Activated CD4-positive, alpha-beta T cell treated with anti-CD3 and anti-CD28 coated beads, Interleukin-2, amount 10 ng/mL, durations not matched to agents 24 days and 14 days (primary cell): Measurements from ENCODE around the gene PTPRT. TPM values are rescaled to one million over a fixed set of nuclear protein-coding genes. Genes with fewer than 3 reads are reported as not detected.

Source experiments
- DNase-seq: peaks from one replicate; pipeline ENCODE4 v3.0.0; 2022
- H3K27ac Mint-ChIP-seq: one replicate; pipeline ENCODE4 v1.8.0; 2022; ENCODE audit warnings: mild to moderate bottlenecking, mixed read lengths
- H3K27me3 Mint-ChIP-seq: one replicate; pipeline ENCODE4 v1.8.0; 2022; ENCODE audit warnings: mixed read lengths
- H3K36me3 Mint-ChIP-seq: one replicate; pipeline ENCODE4 v1.8.0; 2022; ENCODE audit warnings: low read depth, mild to moderate bottlenecking, mixed read lengths
- H3K4me1 Mint-ChIP-seq: one replicate; pipeline ENCODE4 v1.8.0; 2021; ENCODE audit warnings: mixed read lengths
- H3K4me3 Mint-ChIP-seq: one replicate; pipeline ENCODE4 v1.8.0; 2022; ENCODE audit warnings: mild to moderate bottlenecking, moderate library complexity, mixed read lengths
- H3K9me3 Mint-ChIP-seq: one replicate; pipeline ENCODE4 v1.8.0; 2021; ENCODE audit warnings: mixed read lengths
- intact Hi-C: fragments of 100-400 bp; cut with micrococcal nuclease; formaldehyde crosslinking; loops from one replicate; pipeline ENCODE4 v1.15.1; 2023
- total RNA-seq: library from RNA; stranded (reverse); gene quantifications from 2 replicates; pipeline ENCODE4 v1.2.3, GENCODE V29; 2022

Gene PTPRT
- total RNA-seq, 1 donor from 2014 or later = not detected

DNA sequence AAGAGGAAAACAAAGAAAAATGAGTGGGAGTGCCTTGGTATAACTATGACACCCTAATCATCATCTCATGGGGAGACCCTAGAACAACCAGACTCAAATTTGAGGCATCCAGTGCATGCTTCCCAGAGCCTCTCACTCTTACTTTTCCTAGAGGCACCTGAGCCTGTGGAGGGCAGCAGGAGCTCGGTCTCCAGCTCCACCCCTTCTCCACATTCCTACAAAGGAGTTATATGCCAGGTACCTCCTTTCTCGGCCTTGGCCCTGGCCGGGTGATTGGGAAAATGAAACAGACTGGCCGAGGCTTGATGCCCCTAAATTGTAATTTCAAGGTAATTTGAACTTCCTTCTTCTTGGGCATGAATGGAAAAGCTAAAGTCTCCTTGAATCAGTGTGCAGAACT is 810.3 kb downstream of the PTPRT start:
- Mint-ChIP-seq H3K4me1 (no peaks in the 10 kb centered on the region), H3K27me3 (no peaks in the 10 kb centered on the region), H3K4me3 (no peak overlapping the region), H3K27ac (no peak overlapping the region), H3K9me3 (peaks cover 3% of the 10 kb centered on the region), H3K36me3 (no peaks in the 10 kb centered on the region)
- DNase-seq = no peak
- intact Hi-C loops = no loop called here

DNA sequence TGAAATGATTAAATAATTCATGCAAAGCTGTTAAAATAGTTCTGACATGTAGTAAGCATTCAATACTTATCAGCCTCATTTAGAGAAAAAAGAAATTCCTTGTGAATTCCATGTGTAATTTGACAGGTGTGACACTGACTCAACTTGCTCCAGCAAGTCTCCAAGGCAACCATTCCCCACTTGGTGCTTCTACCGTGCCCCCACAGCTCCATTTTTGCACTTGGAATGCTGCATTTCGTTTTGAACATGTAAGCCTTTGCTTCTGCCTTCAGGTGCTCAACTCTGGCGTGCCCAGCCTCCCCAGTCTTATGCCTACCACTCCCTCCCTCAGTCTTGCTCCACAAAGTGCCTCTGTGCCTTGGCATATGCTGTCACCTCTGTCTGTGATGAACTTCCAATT is 810.9 kb downstream of the PTPRT start:
- Mint-ChIP-seq H3K27me3 (no peaks in the 10 kb centered on the region), H3K4me3 (no peak overlapping the region), H3K4me1 (no peaks in the 10 kb centered on the region), H3K27ac (no peak overlapping the region), H3K9me3 (peaks cover 3% of the 10 kb centered on the region), H3K36me3 (no peaks in the 10 kb centered on the region)
- intact Hi-C loops = no loop called here
- no peak for DNase-seq

- no peaks in the 10 kb centered on the region for H3K27me3 Mint-ChIP-seq
- peaks cover 3% of the 10 kb centered on the region for H3K9me3 Mint-ChIP-seq
- H3K27ac Mint-ChIP-seq = no peak overlapping the region
- intact Hi-C loops = no loop called here
- no peaks in the 10 kb centered on the region for H3K4me1 Mint-ChIP-seq
- no peak overlapping the region for H3K4me3 Mint-ChIP-seq
- no peak for DNase-seq
- H3K36me3 Mint-ChIP-seq = no peaks in the 10 kb centered on the region
Observed at GRCh38 chr20:42376131-42376530, 813.6 kb downstream of the PTPRT start.

GRCh38 chr20:42373049-42373448 is 816.7 kb downstream of the PTPRT start:
- H3K4me3 Mint-ChIP-seq = no peak overlapping the region
- no peaks in the 10 kb centered on the region for H3K9me3 Mint-ChIP-seq
- DNase-seq = no peak
- no peaks in the 10 kb centered on the region for H3K36me3 Mint-ChIP-seq
- H3K4me1 Mint-ChIP-seq = no peaks in the 10 kb centered on the region
- intact Hi-C loops = no loop called here
- H3K27me3 Mint-ChIP-seq = no peaks in the 10 kb centered on the region
- no peak overlapping the region for H3K27ac Mint-ChIP-seq

- Mint-ChIP-seq H3K36me3 (no peaks in the 10 kb centered on the region), H3K4me3 (no peak overlapping the region), H3K27ac (no peak overlapping the region), H3K27me3 (no peaks in the 10 kb centered on the region), H3K4me1 (no peaks in the 10 kb centered on the region), H3K9me3 (no peaks in the 10 kb centered on the region)
- intact Hi-C loops = no loop called here
- DNase-seq = no peak
Observed at GRCh38 chr20:42370075-42370474, 819.6 kb downstream of the PTPRT start.

GRCh38 chr20:42368910-42369309 is 820.8 kb downstream of the PTPRT start:
- intact Hi-C loops = no loop called here
- H3K27me3 Mint-ChIP-seq = no peaks in the 10 kb centered on the region
- DNase-seq = no peak
- H3K9me3 Mint-ChIP-seq = no peaks in the 10 kb centered on the region
- H3K4me3 Mint-ChIP-seq = no peak overlapping the region
- H3K4me1 Mint-ChIP-seq = no peaks in the 10 kb centered on the region
- no peak overlapping the region for H3K27ac Mint-ChIP-seq
- no peaks in the 10 kb centered on the region for H3K36me3 Mint-ChIP-seq

DNA sequence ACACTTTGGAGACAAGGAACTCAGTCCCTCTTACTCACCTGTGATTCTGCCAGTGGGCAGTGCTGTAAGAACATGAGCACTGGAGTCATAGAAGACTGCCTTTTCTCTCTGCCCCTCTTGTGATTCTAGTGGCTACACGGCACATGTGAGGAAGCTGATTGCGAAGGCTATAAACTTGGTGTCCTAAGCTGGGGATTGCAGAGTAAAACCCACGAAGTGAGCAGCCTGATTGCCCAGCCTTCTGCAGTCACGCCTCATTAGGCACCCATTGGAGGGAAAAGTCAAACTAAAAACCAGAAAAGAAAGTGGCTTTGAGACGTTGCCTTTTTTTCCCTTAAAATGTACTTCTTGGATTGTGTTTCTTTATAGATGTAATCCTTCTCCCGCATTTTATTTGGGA is 823.1 kb downstream of the PTPRT start:
- H3K4me3 Mint-ChIP-seq = no peak overlapping the region
- intact Hi-C loops = no loop called here
- no peaks in the 10 kb centered on the region for H3K4me1 Mint-ChIP-seq
- no peaks in the 10 kb centered on the region for H3K27me3 Mint-ChIP-seq
- H3K9me3 Mint-ChIP-seq = no peaks in the 10 kb centered on the region
- no peak overlapping the region for H3K27ac Mint-ChIP-seq
- DNase-seq = no peak
- H3K36me3 Mint-ChIP-seq = no peaks in the 10 kb centered on the region

- Mint-ChIP-seq H3K4me1 (no peaks in the 10 kb centered on the region), H3K36me3 (no peaks in the 10 kb centered on the region), H3K9me3 (no peaks in the 10 kb centered on the region), H3K4me3 (no peak overlapping the region), H3K27ac (no peak overlapping the region), H3K27me3 (no peaks in the 10 kb centered on the region)
- intact Hi-C loops = no loop called here
- DNase-seq = no peak
Observed at GRCh38 chr20:42364446-42364845, 825.3 kb downstream of the PTPRT start.

GRCh38 chr20:42361402-42361970 is 828.2 kb downstream of the PTPRT start:
- Mint-ChIP-seq H3K9me3 (no peaks in the 10 kb centered on the region), H3K27ac (no peak overlapping the region), H3K4me1 (no peaks in the 10 kb centered on the region), H3K4me3 (no peak overlapping the region), H3K27me3 (no peaks in the 10 kb centered on the region), H3K36me3 (no peaks in the 10 kb centered on the region)
- intact Hi-C loops = no loop called here
- DNase-seq = no peak

GRCh38 chr20:42360621-42361020 is 829.1 kb downstream of the PTPRT start:
- no peak overlapping the region for H3K4me3 Mint-ChIP-seq
- no peaks in the 10 kb centered on the region for H3K9me3 Mint-ChIP-seq
- no peaks in the 10 kb centered on the region for H3K36me3 Mint-ChIP-seq
- intact Hi-C loops = no loop called here
- no peak for DNase-seq
- no peak overlapping the region for H3K27ac Mint-ChIP-seq
- H3K4me1 Mint-ChIP-seq = no peaks in the 10 kb centered on the region
- no peaks in the 10 kb centered on the region for H3K27me3 Mint-ChIP-seq

- intact Hi-C loops = no loop called here
- Mint-ChIP-seq H3K9me3 (no peaks in the 10 kb centered on the region), H3K4me1 (no peaks in the 10 kb centered on the region), H3K27ac (no peak overlapping the region), H3K27me3 (no peaks in the 10 kb centered on the region), H3K4me3 (no peak overlapping the region), H3K36me3 (no peaks in the 10 kb centered on the region)
- DNase-seq = no peak
Observed at GRCh38 chr20:42359617-42360016, 830.1 kb downstream of the PTPRT start.

DNA sequence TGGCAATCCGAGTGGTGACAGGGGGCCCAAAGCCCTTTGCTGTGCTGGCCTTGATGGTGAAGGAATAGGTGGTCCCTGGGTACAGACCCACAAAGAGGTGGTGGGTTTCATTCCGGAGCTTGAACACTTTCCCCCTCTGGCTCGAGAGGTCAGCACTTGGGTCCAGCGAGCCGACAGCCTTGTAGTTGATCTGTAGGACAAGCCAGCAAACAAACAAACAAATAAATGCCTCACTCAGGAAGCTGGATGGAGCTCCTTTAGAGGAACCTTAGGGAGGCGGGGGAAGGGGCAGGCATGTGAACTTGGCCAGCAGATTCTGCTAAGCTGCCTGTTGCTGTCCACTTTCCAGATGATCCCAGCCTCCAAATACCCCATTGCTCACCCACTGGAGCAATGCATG is 837.6 kb downstream of the PTPRT start:
- Mint-ChIP-seq H3K4me1 (no peaks in the 10 kb centered on the region), H3K9me3 (no peaks in the 10 kb centered on the region), H3K36me3 (no peaks in the 10 kb centered on the region), H3K27me3 (no peaks in the 10 kb centered on the region), H3K4me3 (no peak overlapping the region), H3K27ac (no peak overlapping the region)
- DNase-seq = no peak
- intact Hi-C loops = no loop called here

GRCh38 chr20:42350521-42350920 is 839.2 kb downstream of the PTPRT start:
- Mint-ChIP-seq H3K4me1 (no peaks in the 10 kb centered on the region), H3K9me3 (no peaks in the 10 kb centered on the region), H3K27ac (no peak overlapping the region), H3K27me3 (no peaks in the 10 kb centered on the region), H3K36me3 (no peaks in the 10 kb centered on the region), H3K4me3 (no peak overlapping the region)
- no peak for DNase-seq
- intact Hi-C loops = no loop called here

DNA sequence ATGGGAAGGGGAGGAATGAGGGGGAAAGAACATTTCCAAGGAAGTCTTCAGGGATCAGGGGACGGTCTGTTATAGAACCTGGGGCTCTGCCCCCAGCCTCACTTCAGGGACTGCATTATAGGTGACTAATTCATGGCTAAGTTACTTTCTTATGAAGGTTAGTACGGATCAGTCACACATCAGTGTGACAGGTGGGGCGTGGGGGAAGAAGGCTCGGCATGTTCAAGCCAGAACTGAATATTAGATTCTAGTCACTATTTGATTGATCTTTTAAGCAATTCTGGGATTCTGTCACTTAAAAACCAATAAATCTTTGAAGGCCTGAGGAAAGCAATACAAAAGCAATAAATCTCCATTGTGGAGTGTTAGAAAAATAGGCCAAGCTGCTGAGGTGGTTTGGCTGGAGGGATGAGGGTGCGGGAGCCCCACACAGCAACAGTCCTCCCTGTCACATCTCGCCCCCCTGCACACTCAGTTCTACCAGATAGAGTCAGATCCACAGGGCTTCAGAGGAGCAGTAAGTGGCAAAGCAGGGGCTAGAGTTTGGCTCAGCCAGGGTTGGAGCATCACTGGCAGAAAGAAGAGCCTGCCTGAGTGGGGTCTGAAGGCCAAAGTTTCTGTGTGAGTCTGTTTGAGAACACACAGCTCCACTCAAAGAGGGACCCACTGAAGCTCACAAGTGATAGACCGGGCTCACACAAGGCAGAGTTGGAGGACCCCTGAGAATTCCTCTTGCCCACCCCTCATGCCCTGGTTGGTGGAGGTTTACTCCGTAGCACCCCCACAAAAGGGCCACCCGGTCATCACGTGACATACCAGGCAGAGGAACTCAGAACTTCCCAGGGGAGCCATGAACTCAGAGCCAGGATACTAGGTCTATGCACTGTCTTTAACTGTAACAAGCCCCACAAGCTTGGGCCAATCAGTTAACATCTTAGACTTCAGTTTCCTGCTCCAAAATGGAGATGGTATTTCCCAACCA is 843.2 kb downstream of the PTPRT start:
- H3K9me3 Mint-ChIP-seq = peaks cover 4% of the 10 kb centered on the region
- H3K27ac Mint-ChIP-seq = no peak overlapping the region
- no peak overlapping the region for H3K4me3 Mint-ChIP-seq
- no peaks in the 10 kb centered on the region for H3K27me3 Mint-ChIP-seq
- DNase-seq = no peak
- H3K4me1 Mint-ChIP-seq = no peaks in the 10 kb centered on the region
- no peaks in the 10 kb centered on the region for H3K36me3 Mint-ChIP-seq
- intact Hi-C loops = no loop called here
